ENCODE measurements around the gene TCIRG1.

- TF ChIP-seq CTCF (IDR thresholded peaks at IDR 0.05) (no peak), POLR2A (IDR thresholded peaks at IDR 0.05) (no peak)
These were observed 20.7 kb upstream of the TCIRG1 start for GRCh38 chr11:68017980-68018729.

Data from adrenal gland (tissue), 5 donors.